Activated T-helper 1 cell treated with anti-CD3 and anti-CD28 coated beads, Interleukin-2, amount 50 U/mL, for 16 hours (primary cell): Measurements from ENCODE around the gene TSPAN18.

Source experiments
- DNase-seq, 2 donors: peaks; one replicate each; pipeline ENCODE4 v3.0.0-alpha.2; 2020; ENCODE audit warnings: low read depth in 1 of 2, low spot score in 1 of 2

TSPAN18 gene

DNA sequence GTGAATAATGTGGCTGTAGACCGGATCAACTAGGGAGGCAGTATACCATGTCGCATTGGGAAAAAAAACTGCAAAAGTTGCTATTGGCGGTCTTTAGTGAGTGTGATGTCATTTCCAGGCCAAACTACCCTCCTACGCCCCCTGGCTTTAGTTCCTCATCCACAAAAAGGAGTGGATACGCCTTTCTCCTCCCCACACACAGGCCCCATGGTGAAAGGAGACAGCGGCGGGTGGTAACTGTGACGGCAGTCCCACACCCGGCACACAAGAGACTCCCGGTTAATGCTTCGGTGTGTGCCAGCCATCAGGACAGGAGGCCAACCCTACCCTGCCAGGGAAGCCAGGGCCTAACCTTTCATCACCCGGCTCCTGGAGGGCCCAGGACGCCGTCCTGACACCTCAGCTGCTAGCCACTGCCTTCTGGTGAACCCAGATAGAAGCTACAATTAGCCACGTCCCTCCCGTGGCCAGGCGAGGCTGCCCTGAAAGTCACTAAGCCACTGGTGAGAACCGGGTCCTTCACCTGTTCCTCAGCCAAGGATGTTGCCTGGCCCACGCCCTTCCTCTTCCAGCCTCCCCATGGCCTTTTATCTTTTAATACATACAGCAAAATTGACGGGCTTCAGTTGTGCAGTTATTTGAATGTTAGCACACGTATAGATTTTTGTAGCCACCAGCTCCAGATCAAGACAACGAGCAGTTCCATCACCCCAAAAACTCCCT is 213.1 kb downstream of the TSPAN18 start:
- DNase-seq: no peak

DNA sequence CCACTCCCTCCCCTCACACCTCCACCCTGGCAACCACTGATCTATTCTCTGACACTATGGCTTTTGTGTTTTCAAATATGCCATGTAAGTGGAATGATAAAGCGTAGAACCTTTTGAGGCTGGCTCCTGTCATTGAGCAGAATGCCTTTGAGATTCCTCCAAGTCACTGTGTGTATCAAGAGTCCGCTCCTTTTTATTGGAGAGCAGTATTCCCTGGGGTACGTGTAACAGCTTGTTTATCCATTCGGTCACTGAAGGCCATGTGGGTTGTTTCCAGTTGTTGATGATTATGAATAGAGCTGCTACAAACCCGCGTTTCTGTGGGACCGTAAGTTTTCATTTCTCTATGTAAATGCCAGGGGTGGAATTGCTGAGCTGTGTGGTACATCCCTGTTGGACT is 213.6 kb downstream of the TSPAN18 start:
- no peak for DNase-seq

DNA sequence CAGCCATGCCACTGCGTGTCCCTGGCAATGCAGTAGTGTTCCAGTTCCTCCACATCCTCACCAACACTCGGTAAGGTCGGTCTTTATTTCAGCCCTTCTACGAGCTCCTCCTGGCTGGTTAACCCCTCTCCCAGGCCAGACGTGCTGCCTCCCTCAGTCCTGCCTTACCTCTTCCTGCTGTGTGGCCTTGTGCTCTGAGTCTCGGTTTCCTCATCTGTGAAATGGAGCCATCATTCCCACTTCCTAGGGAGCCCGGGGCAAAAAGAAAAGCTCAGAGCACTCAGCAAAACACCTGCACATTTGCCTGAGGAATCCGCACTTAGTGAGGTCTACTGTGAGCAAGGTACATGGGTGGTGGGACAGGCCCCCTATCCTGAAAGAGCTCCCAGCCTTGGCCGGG is 214.1 kb downstream of the TSPAN18 start:
- DNase-seq: no peak

DNA sequence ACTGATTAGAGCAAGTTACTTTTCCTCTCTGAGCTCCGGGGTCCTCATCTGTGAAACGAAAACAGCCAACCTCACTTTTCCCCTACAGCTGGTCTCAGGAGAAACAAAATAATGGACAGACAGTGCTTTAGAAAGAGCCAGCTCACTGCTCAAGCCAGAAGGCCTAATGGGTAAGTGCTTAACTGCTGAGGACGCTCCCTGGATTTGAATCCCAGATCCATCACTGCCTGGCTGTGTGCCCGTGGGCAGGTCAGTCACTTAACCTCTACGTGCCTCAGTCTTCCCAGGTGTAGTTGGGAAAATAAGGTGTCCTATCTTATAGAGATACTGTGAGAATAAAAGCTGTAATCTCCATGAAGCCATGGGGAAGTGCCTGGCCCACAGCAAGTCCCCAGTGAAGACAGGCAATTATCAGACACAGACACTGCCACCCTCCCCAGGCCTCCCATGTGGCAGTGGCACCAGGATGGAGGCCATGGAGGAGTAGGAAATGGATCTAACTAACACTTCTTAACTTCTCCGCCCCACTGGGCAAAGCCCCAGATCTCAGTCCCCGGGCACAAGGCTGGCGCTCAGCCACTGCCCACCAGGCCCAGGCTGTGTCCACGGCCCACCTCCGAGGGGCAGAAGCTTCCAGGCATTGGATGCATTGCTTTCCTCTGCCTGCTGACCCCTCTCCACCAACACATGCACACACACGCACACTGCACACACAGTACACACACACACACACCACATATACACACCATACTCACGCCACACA is 214.7 kb downstream of the TSPAN18 start:
- DNase-seq: no peak

DNA sequence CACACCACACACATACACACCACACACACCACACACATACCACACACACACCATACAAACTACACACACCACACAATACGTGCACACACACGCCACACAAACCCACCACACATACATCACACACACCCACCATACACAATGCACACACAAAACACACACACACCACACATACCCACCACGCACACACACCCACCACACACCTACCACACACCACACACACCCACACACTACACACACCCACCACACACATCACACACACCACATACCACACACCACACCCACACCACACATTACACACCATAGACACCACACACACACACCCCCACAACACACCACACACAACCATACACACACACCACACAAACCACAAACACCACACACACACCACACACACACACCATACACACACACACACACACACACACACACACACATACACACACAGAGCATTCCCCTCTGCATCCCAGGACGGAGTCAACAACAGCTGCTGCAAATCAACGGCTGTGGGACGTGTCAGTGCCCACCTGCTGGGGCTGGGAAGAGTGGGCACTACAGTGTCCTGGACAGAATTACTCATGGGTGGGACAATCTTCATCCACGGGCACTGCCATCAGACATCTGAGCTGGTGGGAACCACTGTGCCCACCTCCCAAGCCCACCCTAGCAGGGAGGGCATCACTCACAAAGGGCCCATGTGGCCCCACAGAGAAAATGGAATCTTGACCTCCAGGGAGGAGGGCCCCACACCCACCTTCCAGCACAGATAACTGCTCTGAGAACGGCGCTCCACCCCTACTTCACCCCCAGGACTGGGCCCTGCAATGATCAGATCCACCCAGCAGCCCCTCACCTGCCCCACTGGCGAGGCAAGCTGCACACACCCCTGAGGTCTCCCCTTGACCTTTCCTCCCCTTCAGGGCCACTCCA is 215.5 kb downstream of the TSPAN18 start:
- DNase-seq: no peak

DNA sequence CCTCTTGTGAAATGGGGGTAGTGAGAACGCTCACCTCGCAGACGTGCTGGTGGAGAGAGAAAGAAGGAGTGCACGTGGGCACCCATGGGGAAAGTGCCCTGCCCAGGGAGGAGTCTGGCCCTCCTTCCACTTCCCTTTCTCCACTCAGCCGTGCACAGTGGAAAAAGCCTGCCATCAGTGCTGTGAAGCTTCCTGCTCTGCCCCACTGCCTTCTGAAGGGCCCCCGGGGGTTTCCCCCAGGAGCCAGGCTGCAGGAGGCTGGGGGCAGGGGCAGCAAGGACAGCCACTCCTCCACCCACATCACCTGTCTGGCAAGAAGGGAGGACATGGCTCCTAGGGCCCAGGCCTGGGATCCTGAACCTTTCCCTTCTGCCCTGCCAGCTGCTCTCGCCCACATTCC is 216.4 kb downstream of the TSPAN18 start:
- DNase-seq: no peak

DNA sequence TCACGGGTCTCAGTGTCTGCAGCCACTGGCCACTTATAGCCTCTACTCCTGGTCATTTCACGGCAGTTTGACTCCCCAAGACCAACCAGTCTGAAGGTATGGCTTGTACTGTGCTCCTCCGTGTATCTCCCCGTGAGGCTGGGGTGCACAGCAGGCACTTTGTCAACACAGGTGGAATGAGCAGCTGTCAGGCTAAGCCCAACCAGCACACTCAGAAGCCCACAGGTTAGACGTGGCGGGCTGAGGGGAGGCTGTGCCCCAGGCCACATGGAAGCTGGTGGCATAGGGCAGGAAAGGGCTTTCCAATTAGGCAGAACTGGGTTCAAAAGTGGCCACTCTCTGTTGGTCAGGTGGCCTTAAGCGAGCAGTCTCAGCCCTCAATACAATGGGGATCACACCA is 216.9 kb downstream of the TSPAN18 start:
- no peak for DNase-seq

DNA sequence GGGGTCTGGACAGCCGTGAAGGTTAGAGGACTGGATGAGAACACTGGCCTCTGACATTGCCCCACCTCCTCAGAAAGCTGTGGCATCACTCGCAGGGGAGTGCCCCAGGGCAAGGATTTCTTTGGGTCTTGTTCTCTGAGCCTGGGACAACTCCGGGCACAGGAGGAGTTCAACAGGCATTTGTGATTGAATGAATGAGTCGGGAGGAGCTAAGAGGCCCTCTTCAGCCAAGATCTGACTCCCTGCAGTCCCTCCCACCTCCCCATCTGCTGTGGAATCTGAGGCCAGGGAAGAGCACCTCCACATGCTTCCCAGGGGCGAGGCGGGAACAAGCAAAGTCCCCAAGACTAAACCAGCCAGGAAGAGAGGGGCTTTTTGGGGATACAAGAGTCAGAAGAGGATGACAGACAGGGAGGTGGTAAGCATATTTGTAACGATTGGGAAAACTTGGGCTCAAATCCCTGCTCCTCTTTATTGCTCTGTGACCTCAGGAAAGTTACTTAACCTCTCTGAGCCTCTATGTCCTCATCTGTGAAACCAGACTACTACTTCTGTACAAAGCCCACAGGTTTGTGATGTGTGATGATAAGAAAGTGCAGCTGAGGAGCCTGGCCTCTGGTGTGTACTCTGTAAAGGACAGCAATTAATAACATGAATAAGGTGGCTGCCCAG is 217.6 kb downstream of the TSPAN18 start:
- no peak for DNase-seq

DNA sequence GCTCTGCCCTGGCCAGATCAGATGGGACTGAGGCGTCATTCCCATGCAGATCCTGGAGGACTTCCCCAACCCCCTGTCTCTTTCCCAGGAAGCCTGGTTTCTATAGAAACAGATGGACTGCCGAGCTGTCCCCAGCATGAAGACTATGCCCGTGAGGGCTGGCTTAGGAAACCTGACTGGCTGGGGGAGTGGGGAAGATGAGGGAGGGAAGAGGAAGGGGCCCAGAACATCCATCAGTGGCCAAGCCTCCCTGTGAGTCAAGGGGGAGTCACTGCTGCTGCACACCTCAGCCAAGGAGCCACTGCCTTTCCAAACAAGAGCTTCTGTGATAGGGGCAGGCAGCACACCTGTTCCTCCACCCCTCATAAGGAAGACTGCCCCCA is 218.1 kb downstream of the TSPAN18 start:
- DNase-seq: no peak

DNA sequence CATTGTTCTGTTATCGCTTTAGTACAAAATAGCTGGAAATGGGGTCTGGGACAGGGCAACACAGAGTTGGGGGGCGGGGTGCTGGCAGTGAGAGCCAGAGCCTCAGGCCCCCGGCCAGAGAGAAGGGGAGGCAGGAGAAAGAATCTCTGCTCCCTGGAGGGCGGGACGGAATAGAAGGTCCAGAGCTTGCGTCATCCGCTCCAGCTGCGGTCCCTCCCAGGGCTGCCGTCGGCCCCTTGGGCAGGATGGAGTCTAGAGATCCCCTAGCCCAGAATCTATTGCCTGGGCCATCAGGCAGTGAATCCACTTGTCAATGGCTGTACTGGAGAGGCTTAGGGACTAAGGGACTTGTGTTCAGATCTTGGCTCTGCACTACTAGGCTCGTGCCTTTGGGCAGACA is 218.9 kb downstream of the TSPAN18 start:
- DNase-seq: no peak

DNA sequence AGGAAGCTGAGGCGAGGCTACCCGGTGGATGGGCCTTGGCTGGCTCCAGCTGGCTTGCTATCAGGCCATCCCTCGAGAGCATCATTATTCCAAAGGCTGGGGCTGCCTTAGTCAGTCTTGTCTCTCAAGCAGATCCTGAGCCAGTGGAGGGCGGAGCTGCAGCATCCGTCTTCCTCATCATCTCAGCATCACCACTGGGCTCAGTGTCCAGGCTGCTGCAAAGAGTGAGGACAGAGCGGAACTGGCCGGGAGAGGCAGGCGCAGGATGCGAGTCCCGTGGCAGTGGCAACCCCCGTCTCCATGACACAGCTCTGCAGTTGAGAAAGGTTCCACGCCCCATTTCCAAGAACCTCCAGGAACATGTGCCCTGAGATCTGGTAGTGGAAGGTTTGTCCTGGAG is 219.5 kb downstream of the TSPAN18 start:
- no peak for DNase-seq

DNA sequence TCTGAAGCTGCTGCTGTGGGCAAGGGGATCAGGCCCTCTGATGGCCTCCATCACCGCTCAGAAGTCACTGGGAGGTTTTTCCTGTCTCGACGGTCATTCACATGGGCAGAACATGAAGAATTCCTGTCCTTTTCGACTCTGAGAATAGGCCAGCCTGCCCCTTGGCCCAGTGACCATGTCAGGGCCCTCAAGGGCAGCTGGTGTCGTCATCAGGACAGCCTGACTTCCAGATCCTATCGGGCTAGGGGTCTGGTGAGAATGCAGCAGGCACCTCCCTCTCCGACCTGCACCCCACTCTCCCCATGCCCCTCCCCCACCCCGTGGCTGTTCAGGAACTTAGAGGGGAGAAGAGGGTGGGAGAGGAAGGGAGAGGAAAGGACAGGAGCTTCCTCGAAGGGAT is 220.4 kb downstream of the TSPAN18 start:
- no peak for DNase-seq

DNA sequence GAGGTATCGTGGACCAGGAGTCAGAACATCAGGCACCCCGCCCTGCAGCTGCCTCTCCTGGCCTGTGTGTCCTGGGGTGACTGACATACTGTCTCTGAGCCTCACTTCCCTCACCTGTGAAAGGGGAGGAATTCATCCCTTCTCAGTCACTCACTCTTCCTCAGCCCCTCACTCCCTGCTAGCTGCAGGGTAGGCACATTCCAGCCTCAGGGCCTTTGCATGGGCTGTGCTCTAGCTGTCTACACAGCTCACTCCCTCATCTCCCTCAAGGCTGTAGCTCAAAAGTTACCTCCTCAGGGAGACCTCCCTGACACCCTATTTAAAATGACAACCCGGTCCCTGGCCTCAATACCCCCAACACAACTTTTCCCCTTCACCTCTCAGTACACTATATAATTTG is 221.4 kb downstream of the TSPAN18 start:
- DNase-seq: no peak

DNA sequence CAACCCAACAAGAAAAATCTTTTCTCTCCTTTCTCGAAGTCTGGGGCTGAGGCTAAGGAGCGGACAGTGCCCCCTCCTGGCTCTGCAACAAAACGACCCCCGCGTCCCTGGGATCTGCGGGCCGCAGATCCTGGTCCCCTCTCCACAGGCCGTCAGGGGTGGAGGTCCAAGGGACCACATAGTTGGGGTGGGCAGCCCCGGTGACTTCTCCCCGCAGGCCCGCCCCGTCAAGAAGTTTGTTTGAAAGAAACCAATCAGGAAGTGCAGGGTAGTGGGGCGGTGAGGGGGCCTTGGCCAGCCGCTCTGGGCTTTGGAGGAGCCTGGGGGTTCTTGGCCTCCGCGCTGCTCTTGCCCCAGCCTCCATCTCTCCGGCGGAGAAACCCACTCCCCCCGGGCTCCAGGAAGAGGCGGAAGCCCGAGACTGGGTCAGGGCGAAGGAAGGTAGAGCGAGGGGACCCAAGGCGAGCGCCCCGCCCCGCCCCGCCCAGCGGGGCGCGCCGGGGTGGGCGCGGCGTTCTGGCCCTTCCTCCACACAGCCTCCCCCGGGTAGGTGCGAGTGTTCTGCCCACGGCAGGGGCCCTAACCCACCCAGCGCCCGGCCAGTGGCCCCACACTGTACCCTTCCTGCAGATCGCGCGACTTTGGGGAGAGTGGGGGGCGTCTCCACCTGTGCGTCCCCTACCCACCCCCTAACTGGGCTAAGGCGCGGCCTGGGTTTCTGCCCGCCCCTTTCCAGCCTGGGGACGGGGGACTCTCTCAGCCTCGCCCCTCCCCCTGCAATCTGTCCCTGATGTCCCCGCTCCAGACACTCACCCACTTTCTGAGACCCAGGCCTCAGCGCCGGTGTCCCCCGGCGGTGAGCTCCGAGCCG is 222.6 kb downstream of the TSPAN18 start:
- no peak for DNase-seq

DNA sequence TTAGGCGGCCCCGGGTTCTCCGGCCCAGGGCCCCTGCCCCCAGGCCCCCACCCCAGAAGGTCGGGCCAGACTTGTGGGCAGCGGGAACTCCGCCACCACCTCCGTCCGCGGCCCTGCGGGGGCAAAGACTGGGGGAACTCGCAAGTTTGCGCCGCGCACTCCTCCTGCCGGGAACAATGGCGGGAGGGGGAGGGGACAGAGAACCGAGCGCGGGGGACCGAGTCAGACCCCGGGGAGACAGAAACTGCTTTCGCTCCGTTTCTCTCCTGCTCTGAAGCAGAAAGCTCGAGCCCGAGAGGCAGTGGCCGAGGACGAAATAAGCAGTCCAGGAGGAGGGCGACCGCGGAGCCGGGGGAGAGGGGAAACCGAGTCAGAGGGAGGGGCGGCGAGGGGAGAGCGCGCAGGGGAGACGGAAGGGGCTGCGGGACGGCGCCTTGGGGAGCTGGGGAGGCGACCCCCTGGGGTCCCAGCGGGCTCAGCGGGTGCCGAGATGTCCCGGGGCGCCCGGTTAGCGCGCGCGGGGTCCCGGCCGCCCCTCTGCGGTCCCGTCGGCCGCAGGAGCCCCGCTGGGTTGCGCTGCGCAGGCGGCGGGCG is 223.4 kb downstream of the TSPAN18 start:
- DNase-seq: peak in 1 of 2 donors; percentile 4

DNA sequence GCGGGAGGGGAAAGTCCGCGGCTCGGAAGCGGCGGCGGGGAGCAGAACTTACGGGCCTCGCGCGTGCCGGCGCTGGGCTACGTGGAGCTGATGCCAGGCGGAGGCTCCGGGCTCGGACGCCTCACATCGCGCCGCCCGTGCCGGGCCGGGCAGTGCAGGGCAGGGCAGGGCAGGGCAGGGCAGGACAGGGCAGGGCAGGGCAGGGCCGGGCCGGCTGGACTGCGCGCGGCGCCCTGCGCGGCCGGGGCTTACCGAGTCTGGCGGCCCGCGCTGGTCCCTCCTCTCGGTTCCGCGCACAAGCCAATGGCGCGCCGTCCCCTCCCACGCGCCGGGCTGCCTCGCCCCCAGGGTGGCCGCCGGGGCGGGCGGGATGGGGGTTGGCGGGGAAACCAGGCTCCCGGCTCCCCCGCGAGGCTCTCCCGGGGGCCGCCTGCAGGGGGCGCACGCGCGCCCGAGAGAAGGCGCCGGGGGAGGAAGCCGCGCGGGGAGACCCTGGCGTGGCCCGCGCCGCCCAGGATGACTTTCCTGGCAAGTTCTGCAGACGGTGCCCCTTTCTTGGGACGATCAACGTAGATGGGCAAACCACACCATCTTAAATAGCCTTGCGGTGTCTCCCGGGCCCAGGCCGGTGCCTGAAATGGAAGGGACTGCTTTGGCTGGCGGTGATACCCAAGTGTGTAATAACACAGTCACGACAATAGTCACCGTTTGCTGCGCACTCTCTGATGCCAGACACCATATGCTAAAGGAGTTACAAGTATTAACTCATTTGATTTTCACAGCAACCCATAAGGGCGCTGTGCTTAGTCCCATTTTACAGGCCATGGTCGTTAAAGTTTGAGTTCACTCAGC is 224.1 kb downstream of the TSPAN18 start, which contains the start of gene TP53I11:
Gene TP53I11 (minus strand): TSS at position 259 of the 852 bp plus-strand sequence. CDS start 12,548 bp downstream, outside the sequence.
- DNase-seq: peak; percentile 30 to 49

DNA sequence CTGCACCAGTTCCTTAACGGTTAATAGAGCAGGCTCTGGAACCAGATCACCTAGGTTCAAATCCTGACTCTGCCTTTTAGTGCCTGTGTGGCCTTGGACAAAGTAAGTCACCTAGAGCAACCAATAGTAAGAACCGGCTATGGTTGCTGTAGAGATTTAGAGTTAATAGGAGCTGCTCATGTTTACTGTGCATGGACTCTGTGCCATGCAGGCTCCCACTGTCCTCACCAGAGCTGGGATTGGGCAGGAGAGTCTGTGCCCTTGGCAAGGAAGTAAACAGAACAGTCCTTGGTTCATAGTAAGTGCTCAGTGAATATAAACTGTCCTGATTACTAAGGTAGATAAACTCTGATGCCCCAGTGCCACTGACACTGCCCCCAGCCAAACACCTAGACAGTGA is 225.3 kb downstream of the TSPAN18 start:
- no peak for DNase-seq

DNA sequence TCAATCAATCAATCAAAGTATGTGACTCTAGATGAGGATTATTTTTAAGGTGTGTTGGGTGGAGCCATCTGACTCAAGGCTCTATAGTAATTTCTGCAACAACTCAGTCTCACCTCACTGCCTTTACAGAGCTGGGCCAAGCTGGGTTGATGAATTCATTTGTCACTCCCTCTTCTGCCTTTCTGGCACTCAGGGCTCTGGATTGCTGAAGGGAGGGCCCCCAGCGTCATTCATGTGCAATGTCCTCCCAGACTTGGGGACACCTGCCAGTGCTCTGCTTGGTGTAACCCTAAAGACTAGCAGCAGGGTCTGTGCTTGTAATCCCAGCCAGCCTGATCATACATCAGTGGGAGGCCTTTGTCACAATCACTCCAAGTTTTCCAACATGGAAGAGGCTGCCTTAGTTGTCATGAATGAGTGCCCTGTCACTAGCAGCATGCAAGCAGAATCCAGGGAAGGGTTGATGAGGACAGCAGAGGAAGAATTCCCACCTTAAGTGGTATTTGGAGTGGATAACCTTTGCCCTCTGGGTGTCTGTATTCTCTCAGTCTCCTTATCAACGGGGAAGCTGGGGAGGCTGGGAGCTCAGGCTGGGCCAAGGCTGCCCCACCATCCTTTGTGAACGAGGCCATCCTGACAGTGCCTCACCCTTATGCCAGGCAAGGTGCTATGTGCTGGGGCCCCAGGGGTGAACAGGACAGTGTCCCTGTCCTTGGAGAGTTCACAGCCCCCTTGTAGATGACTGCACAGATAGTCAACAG is 225.9 kb downstream of the TSPAN18 start:
- DNase-seq: no peak
